Activated naive CD4-positive, alpha-beta T cell treated with anti-CD3 and anti-CD28 coated beads, Interleukin-2, amount 10 ng/mL, durations not matched to agents 7 days and 5 days (primary cell): ENCODE measurements around the gene PANK3.

ENCODE experiments used
- CTCF ChIA-PET: fragments of 350-600 bp; sonication (Branson Sonifier 250); formaldehyde crosslinking; loops from one replicate; lab custom pipeline; 2021; ENCODE audit warnings: antibody characterized with exemption; lab: Charles Lee
- DNase-seq: peaks from one replicate; pipeline ENCODE4 v3.0.0-alpha.2; 2020
- H3K27ac Mint-ChIP-seq: one replicate; pipeline ENCODE4 v1.8.0; 2021; ENCODE audit warnings: mild to moderate bottlenecking, moderate library complexity, mixed read lengths
- H3K27me3 Mint-ChIP-seq: one replicate; pipeline ENCODE4 v1.8.0; 2021; ENCODE audit warnings: mild to moderate bottlenecking, mixed read lengths
- H3K36me3 Mint-ChIP-seq: one replicate; pipeline ENCODE4 v1.8.0; 2021; ENCODE audit warnings: mixed read lengths
- H3K4me1 Mint-ChIP-seq: one replicate; pipeline ENCODE4 v1.8.0; 2021; ENCODE audit warnings: mixed read lengths
- H3K4me3 Mint-ChIP-seq: one replicate; pipeline ENCODE4 v1.8.0; 2021; ENCODE audit warnings: mild to moderate bottlenecking, moderate library complexity, mixed read lengths
- H3K9me3 Mint-ChIP-seq: one replicate; pipeline ENCODE4 v1.8.0; 2021; ENCODE audit warnings: mixed read lengths

The PANK3 gene

GRCh38 chr5:168513861-168514428 lies 65.2 kb downstream of the PANK3 start:
- DNase-seq, result no peak
- Mint-ChIP-seq H3K27me3 (no peaks in the 10 kb centered on the region), H3K4me1 (no peaks in the 10 kb centered on the region), H3K27ac (no peak overlapping the region), H3K36me3 (peaks cover 79% of the 10 kb centered on the region), H3K9me3 (peaks cover 9% of the 10 kb centered on the region), H3K4me3 (no peak overlapping the region)
- CTCF ChIA-PET, result no interaction called here

GRCh38 chr5:168502563-168503237 lies 76.5 kb downstream of the PANK3 start:
- CTCF ChIA-PET, result no interaction called here
- no peaks in the 10 kb centered on the region for H3K27me3 Mint-ChIP-seq
- no peaks in the 10 kb centered on the region for H3K9me3 Mint-ChIP-seq
- H3K27ac Mint-ChIP-seq, result no peak overlapping the region
- H3K4me3 Mint-ChIP-seq, result no peak overlapping the region
- H3K4me1 Mint-ChIP-seq, result no peaks in the 10 kb centered on the region
- no peak for DNase-seq
- H3K36me3 Mint-ChIP-seq, result peaks cover 47% of the 10 kb centered on the region
